Head of caudate nucleus (tissue), 42 donors: Measurements from ENCODE around the gene MYBPC2.

Experiments
- DNase-seq, 42 donors: peaks; one replicate each; pipeline versions ENCODE4 v3.0.0 to v3.0.0-alpha.2; 2020 to 2021; ENCODE audit warnings: mixed read lengths in 7 of 42
- intact Hi-C: fragments of 100-400 bp; cut with DNase I; formaldehyde crosslinking; loops from one replicate; pipeline ENCODE4 v1.15.0; 2022

Gene MYBPC2

DNA sequence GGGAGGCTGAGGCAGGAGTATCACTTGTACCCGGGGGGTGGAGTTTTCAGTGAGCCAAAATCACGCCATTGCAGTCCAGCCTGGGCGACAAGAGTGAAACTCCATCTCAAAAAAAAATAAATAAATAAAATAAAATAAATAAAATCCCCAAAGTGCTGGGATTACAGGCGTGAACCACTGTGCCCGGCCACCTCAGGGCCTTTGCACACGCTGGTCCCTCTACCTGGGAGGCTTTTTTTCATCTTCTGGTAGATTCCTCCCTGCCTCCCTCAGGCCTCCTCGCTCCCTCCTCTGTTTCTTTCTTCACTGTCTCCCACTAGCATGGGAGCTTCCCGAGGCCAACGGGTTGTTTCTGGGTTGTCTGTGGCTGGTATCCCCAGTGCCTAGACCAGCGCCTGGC, 15.1 kb downstream of the MYBPC2 start:
- intact Hi-C loops: no loop called here

DNA sequence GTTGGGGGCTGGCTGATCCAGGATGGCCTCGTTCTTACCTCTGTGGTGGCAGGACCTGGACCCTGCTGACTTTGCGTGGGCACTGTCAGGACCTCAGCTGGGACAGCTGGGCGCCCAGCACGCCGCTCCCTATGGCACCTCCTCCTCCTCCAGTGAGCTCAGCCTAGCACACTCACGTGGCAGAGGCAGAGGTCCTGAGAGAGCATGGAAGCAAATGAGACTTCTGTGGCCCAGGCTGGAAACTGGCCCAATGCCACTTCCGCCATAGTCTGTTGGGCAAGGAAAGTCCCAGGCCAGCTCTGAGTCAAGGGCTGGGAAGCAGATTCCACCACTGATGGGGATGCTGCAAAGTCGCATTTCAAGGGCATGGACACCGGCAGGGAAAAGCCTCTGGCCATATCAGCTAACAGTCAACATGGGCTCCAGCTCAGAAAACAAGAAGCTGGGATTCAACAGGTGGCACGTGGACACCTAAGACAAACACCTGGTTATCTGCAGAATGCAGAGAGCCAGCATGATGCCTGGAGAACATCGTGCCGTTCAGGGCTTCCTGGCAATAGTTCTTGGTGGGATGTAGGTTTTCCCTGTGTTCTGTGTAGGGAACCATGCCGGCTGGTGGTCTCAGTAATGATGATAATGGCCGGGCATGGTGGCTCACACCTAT, 16.7 kb downstream of the MYBPC2 start:
- no peak for DNase-seq

More for the DNA sequence above, 15.1 kb downstream of the MYBPC2 start:
- no peak for DNase-seq

DNA sequence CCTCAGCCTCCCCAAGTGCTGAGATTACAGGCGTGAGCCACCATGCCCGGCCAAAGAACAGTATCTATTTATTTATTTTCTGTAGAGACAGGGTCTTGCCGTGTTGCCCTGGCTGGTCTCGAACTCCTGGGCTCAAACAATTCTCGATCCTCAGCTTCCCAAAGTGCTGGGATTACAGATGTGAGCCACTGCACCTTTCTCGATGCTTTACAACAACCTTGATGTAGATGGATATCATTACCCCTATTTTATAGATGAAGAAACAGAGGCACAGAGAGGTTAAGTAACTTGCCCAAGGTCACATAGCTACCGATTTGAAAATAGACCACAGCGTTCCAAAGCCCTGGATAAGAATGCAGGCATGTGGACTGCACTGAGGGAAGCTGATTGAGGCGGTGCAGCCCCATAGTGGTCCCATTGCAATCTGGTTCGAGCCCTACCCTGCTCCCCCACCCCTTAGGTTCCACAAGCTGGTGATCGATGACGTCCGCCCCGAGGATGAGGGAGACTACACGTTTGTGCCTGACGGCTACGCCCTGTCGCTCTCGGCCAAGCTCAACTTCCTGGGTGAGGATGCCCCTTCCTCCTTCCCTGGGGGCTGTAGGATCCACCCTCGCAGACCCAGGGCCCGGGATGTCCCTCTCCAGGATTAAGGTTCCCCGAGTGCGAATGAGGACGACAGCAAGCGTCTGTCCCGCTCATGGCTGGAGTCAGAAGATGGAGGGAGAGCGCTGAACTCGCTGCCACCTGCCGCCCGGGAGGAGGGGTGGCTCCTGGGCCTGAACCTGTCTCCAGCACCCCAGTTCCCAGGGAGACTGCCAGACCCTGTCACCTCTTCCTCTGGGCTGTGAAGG, 17.9 kb downstream of the MYBPC2 start:
- intact Hi-C loops: no loop called here
- DNase-seq: no peak

More for the DNA sequence above, 16.7 kb downstream of the MYBPC2 start:
- intact Hi-C loops: no loop called here

DNA sequence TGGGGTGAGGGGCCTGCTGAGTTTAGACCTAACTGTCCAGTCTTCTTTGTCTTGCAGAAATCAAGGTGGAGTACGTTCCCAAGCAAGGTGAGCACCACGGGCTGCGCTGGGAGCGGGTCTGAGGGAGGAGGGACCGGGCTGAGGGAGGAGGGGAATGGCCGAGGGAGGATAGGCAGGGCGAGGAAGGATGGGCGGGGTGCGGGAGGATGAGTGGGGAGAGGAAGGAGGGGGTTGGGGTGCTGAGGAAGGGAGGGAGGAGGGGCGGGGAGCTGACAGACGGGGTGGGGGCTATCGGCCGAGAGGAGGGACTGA, 18.5 kb downstream of the MYBPC2 start:
- intact Hi-C loops: no loop called here
- DNase-seq: no peak

DNA sequence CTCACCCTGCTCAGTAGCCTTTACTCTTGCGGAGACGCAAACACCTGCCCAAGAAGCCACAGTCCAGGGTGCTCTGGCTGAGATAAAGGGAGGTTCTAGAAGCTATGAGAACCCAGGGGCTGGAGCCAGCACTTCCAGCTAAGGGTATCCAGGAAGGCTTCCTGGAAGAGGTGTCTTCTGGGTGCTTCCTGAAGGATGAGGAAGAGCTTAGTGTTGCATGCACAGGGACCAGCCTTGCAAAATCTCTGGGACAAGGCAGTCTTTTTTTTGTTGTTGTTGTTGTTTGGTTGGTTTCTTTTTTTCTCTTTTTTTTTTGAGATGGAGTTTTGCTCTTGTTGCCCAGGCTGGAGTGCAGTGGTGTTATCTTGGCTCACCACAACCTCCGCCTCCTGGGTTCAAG, 20.6 kb downstream of the MYBPC2 start:
- DNase-seq: no peak
- intact Hi-C loops: no loop called here

DNA sequence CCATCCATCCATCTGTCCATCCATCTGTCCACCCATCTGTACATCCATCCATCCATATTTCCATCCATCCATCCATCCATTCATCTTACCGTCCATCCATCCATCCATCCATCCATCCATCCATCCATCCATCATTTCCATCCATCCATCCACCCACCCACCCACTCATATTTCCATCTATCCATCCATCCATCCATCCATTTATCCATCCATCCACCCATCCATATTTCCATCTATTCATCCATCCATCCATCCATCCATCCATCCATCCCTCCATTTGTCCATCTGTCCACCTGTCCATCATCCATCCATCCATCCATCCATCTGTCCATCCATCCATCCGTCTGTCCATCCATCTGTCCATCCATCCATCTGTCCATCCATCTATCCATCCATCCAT, 23.3 kb downstream of the MYBPC2 start:
- intact Hi-C loops: no loop called here
- no peak for DNase-seq

DNA sequence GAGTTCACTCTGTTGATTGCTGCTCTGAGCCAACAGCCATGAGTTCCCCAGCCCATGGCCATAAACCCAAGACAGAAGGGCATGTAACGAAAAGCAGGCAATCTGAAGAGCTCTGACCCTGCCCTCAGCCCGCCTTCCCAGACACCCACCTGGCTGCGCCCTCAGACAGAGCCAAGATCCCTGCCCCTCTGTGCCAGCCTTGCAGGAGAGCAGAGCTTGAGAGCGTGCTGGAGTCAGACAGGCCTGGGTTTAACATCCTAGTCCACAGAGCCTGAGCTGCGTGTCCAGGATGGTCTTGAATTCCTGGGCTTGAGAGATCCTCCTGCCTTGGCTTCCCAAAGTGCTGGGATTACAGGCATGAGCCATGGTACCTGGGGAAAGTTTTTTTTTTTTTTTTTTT, 24.6 kb downstream of the MYBPC2 start:
- intact Hi-C loops: no loop called here
- no peak for DNase-seq

DNA sequence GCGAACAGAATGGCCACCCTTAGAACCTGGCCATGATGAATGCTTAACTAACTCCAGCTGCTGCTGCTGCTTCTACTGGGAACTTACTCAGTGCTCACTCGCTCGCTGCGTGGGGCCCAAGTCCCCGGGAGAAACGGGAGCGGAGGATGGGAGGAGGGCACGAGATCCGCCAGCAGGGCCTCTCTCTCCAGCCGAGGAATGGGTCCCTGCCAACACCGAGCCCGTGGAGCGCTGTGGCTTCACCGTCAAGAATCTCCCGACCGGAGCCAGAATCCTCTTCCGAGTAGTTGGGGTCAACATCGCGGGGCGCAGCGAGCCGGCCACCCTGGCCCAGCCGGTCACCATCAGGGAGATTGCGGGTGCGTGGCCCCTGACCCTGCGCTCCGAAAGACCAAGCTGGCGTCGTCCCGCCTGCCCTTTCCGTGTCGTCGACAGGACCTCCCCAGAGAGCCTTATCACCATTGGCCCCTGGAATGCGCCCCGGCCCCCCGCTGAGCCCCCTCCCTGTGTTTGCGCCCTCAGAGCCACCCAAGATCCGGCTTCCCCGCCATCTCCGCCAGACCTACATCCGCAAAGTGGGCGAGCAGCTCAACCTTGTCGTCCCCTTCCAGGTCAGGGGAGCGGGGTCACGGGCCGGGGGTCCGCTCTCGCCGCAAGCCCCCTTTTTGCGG, 25.8 kb downstream of the MYBPC2 start:
- intact Hi-C loops: no loop called here
- DNase-seq: no peak

DNA sequence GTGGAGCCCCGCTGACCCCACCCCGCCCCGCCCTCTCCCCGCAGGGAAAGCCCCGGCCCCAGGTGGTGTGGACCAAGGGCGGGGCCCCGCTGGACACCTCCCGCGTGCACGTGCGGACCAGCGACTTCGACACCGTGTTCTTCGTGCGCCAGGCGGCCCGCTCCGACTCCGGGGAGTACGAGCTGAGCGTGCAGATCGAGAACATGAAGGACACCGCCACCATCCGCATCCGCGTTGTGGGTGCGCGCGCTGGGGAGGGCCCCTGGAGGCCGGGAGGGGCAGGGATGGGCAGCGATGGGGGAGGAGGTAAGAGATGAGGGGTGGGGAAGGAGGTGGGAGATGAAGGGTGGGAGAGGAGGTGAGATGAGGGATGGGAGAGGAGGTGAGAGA, 26.4 kb downstream of the MYBPC2 start:
- DNase-seq: no peak
- intact Hi-C loops: no loop called here

DNA sequence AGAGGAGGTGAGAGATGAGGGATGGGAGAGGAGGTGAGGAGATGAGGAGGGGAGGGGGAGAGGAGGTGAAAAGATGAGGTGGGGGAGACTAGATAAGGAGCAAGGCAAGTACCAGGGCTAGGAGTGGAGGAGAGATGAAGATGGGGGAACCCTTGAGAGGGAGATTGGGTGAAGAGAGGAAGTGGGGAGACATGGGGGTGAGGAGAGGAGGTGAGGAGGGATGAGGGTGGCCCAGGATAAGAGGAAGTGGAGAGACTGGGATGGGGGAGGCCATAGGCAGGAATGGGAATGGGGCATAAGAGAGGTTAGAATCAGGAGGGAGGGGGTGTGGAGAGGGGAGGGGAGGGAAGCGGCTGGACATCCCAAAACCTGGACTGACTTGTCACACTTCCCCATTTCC, 26.9 kb downstream of the MYBPC2 start:
- DNase-seq: no peak
- intact Hi-C loops: no loop called here

DNA sequence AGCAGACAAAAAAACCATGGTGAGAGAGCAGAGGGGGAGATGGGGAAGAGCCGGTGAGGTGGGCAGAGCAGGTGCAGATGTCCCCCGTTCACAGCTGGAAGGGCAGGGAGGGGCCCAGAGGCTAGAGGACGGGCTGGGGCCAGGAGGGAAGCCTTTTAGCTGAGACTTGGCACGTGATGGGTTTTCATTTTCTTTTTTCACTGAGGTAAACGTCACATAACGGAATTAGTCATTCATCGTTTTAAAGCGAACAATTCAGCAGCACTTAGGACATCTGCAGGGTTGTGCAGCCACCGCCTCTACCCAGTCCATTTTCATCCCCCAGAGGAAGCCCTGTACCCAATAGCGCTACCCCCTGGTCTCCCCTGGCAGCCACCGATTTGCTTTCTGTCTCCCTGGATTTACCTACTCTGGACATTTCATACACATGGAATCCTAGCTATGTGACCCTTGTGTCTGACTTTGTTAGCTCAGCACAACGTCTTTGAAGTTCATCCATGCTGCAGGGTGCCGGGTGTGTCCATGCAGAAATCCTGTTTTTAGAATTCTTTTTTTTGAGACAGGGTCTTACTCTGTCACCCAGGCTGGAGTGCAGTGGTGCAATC, 27.6 kb downstream of the MYBPC2 start:
- DNase-seq: no peak
- intact Hi-C loops: no loop called here

DNA sequence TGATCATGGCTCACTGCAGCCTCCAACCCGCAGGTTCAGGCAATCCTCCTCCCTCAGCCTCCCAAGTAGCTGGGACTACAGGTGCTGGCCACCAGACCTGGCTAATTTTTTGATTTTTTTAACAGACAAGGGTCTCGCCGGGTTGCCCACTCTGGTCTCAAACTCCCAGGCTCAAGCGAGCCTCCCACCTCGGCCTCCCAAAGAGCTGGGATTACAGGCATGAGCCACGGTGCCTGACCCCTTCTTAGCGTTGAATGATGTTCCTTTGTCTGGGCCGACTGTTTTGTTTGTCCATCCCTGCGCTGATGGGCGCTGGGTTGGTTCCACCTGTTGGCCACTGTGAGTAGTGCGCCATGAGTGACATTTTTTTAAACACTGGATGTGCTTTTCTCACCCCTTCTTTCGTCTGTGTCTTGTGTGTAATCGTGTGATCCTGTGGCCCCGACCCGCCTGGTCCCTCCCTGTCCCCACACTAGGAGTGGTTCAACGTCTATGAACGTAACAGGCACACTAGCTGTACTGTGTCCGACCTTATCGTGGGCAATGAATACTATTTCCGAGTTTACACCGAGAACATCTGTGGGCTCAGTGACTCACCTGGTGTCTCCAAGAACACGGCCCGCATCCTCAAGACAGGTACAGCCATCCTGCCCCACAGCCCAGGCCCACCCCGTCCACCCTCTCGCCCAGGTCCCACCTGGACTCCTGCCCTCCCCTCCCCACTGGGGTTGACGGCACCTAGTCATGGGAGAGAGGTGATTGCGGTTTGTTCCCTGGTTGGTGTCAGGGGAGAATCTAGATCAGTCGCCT, 28.6 kb downstream of the MYBPC2 start:
- DNase-seq: peak in 41 of 42 donors; percentile 26 to 83 (median 60)
- intact Hi-C loops: no loop called here

DNA sequence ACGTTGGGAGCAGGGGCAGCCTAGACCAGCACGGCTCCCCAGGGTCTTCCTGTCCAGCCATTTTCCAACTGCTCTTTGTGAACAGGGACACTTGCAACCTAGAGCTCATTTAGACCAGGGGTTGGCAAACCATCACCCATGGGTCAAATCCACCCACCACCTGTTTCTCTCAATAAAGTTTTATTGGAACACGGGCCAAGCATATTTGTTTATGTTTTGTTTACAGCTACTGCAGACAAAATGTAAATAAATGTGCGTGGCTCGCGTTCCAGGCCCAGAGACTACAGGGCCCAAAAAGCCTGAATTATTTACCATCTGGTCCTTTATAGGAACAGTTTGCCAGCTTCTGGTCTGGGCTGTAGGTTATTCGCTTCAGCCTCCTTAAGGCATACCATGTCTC, 30.3 kb downstream of the MYBPC2 start:
- intact Hi-C loops: no loop called here
- no peak for DNase-seq

DNA sequence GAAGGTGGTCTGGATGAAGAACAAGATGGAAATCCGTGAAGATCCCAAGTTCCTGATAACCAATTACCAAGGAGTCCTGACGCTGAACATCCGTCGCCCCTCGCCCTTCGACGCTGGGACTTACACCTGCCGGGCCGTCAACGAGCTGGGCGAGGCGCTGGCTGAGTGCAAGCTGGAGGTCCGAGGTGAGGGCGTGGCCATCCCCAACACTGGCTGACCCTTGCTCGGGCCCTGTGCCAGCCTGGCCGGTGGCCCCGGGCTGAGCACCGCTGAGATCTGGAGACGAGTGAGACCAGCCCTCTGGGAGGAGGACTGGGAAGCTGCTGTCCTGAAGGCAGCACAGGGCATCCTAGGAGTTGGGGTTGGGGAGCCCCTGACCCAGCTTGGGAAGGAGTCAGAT, 31.7 kb downstream of the MYBPC2 start:
- intact Hi-C loops: no loop called here
- DNase-seq: no peak

DNA sequence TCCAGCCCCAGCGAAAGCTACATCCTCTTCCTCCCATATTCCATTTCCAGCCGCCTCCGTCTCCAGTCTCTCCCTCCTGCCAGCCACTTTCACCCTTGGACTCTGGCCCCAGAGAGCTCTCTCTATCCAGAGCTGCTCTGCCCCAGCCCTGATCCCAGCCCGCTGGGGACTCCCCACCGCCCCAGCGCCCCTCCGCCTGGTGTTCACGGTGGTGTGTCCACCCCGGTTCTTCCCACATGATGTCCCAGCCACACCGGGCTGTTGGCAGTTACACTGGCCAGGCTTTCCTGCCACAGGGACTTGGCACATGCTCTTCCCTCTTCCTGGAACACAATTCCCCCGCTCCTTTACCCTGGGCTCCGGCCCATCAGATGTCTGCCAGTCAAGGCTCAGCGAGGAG, 32.3 kb downstream of the MYBPC2 start:
- DNase-seq: no peak
- intact Hi-C loops: no loop called here

DNA sequence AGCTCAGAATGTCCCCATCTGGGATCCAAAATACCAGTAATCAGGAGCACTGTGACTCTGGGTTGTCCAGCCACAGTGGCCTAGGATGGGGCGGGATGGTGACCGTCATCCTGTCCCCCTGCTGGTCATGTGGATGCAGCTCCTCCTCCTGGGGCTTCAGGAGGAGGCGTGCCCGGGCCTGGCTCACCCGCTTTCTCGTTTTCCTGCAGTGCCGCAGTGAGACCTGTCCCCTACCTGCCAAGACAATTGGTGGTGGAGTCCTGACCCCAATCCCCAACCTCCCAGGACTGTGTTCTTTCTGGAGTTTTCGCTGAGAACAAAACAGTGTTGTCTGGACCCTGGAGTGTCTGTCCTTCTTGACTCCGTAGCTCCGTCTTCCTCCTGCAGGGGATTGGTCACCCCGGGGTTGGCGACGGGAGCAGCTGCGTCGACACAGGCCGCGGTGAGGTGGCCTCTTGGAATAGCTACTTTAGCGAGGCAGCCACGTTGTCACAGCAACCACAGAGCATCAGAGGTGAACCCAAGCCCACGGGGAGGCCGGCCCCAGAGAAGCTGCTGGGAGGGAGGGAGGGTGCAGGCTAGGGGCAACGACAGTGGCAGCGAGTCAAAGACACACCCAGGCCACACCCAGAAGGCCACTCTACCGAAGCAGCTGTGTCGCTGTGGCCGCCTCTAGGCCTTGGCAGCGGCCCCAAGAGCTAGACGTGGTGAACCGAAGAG, 33.5 kb downstream of the MYBPC2 start:
- peak in 1 of 42 donors; percentile 59 for DNase-seq
- intact Hi-C loops: no loop called here

DNA sequence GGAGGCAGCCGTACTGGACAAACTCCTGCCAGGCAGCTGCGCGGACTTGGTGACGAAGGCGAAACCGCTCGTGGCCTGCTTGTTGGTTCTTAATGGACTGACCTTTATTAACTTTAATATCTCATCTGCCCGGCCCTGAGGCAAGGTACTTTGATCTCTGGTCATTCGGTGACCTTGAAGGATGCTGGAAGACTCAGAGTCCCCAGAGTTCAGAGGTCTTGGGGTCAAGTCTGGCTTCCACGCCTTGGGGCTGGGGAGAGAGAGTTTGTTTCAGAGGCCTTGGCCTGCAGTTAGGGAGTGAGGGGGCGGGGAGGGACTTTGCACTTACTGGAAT, 34.0 kb downstream of the MYBPC2 start:
- DNase-seq: no peak
- intact Hi-C loops: no loop called here

DNA sequence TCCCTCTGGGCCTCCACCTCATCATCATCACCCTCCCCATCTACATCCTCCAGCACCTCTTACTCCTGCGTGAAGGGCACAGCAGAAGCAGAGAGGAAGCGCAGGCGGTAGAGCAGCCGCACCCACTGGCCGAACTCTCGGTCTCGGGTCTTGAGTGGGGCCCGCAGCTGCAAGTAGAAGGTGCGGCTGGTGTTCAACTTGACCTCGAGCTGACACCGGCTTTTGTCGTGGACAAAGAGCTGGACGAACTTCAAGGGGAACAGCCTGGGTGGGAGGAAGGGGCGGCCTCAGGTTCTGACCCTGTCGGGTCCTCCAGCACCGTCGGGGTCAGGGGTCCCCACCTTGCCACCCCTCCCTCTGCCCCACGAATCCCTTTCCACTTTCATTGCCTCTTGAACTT, 34.9 kb downstream of the MYBPC2 start:
- no peak for DNase-seq
- intact Hi-C loops: no loop called here

DNA sequence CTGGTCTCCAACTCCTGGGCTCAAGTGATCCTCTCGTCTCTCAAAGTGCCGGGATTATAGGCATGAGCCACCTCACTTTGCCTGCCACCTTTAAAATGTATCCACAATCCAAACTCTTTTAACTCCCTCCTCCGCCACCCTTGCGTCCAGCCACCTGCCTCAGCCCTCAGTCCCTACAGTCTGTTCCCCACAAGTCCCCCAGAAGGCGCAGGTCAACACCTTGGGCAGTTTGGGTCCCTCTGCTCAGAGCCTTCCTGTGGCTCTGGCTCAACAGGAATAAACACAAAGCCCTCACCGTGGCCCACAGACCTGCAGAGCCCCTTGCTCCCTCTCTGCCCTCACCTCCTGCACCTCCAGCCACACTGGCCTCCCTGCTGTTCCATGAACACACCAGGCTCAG, 36.1 kb downstream of the MYBPC2 start:
- intact Hi-C loops: no loop called here
- DNase-seq: no peak
